Embryonic facial prominence (tissue), 1 donor: ENCODE measurements around the gene PTPRK.

Source experiments
- DNase-seq: peaks from one replicate; pipeline ENCODE4 v3.0.0-alpha.2; 2016; ENCODE audit errors: extremely low spot score

The PTPRK gene

DNA sequence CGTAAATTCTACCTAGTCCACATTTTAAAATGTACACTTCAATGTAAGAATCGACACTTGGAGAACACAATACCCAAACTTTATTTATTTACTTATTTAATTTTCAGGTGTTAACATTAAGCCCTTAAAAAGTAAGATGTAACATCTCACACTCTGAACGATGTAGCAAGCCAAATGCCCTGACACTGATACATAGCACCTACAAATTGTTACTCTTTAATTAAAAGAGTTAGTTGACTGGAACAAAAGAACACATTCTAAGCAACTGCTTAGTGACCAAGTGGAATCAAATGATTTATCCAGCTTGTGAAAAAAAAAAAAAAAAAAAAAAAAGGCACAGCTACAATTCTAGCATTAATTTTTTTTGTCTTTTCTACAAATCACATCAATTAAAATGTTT is 327.4 kb downstream of the PTPRK start:
- no peak for DNase-seq

DNA sequence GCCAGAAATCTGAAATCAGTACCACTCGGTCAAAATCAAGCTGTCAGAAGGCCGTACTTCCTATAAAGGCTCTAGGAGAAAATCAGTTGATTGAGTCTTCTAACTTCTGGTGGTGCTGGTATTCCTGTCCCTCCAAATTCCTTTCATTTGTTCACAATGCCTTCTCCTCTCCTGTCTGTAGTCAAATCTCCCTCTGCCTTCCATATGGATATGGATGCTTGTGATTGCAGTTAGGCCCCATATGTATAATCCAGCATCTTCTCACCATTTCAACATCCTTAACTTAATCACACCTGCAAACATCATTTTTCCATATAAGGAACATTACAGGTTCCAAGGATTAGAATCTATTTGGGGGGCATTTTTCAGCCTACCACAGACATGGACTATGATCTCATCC is 331.7 kb downstream of the PTPRK start:
- no peak for DNase-seq

DNA sequence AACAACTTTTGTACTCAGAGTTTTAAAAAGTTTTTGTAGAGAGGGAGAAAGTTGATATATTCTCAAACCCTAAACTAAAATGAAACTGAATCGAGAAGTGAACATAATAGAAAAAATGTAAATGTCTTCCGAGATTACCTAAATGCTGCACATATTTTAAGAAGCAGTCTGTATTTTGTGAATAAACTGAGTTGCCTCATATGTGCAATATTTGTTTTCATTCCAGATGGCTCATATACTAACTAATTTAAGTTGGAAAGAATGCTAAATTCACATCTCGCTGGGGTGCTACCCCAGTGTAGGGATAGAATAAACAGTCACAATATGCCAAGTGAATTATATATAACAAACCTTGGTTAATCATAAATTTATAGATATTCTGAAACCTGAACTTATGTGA is 333.7 kb downstream of the PTPRK start:
- no peak for DNase-seq

DNA sequence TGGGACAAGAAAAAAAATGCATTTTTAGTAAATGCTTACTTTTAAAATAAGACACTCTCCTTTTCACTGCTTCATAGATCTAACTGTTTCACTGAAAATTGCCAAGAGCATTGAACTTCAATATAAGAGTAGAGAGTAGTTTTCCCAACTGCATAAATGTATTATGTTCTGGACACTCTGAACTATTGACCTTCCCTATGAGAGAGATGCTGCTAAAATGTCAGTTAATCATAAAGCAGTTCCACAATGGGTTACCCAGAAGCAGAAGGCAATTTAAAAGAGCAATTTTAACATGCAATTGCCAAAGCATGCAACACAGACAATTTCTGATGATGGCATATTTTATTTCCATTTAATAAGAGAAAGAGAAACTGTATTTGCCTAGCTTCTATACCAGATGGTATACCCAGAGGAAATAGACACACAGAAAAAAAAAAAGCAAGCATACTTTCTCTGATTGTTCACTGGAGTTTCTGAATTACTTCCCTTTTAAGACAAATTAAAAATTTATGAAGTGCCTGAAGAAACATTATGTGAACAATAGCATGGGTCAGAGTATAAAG is 340.4 kb downstream of the PTPRK start:
- DNase-seq: no peak

DNA sequence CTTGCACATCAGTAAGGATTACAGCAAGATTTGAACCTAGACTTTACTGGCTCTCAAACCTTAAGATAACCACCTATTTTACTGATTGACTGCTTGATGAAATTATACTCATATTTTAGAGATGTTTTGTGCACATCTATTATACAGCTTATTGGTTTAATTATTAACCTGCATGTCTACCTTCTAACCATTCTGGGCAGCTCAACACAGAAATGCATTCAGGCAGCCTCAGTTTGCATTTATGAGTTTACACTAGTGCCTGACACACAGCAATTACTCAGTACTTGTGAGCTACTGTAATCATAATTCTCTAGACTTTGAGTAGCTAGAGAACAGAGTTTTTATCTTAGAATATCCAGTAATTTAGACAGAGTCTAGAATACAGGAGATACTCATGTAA is 345.7 kb downstream of the PTPRK start:
- no peak for DNase-seq

DNA sequence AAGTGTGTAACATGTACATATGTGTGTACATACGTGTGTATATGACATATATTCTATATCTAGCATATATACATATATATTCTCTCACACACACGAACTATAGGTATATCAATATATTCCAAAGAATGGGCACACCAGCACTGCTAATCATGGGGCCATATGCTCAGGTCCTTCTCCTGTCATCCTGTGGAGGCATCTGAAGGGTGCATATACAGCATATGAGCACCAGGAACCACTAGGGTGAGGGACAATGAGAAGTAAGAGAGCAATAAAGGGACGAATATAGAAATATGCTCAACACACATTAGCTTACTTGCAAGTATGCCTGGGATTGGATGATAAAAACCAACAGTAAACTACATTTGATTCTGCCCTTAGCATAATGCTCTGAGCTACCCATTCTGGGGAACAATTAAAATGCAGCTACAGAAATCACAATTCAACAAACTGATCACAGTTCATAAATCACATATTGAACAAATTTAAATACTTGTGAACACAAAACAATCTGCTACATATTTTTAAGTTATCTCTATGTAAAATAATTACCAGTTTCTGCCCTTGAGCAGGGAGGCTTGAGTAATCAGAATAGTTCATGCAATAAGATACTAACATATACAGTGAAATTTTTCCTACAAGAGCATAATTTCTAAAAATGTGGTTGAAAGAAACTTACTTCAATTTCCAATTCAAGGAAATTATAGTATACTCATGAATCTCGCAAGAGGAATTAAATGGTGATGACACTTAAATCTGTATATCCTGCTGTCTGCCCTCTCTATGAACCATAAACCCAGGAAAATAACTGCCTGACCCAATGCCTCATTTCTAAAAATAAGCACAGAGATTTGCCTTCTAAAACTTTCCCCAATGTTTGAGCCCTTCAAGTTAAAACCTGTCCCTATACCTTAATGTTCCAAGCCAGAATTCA is 347.4 kb downstream of the PTPRK start:
- DNase-seq: no peak

DNA sequence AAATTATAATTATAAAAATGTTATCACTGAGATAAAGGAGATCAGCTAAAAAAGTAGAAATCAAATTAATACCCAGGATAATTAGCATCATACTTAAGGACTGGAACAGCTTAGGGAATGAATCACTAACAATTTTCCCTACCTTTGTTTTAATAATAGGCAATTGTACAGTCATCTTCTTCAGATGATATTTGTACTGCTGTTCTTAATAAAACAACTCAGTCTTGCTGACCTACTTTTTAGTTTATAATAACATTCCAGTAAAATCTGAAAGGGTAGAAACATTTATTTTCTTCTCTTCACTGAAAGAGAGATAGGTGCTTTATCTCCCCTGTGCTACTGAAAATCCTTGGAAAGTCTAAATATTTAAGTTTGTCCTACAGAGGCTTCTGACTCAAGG is 348.3 kb downstream of the PTPRK start:
- no peak for DNase-seq

DNA sequence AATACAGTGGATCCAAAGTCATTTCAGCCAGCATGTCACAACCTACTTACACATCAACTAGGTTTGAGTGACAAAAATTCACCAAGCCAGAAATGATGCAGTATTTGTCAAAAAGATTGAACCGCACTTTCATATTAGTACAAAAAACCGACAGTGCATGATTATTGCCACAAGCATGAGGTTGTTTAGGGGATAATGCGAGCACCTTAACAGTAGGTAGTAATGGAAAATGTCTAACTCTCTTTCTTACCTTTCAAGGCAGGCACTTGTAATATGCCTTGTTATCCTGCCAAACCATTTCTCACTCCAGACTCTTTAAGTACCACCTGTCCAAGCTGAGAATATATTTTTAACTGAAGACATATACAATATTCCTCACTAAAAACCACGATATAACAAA is 349.2 kb downstream of the PTPRK start:
- DNase-seq: no peak

DNA sequence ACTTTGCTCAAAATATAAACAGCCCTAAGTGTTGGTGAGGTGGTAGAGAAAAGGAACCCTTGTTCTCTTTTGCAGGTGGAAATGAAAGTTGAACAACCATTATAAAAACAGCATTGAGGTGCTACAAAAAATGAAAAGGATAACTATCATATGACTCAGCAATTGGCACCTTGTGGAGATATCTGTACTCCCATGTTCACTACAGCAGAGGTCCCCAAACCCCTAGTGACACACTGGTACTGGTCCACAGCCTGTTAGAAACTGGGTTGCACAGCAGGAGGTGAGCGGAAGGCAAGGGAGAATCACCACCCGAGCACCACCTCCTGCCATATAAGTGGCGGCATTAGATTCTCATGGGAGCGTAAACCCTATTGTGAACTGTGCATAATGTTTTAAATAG is 352.2 kb downstream of the PTPRK start:
- no peak for DNase-seq

DNA sequence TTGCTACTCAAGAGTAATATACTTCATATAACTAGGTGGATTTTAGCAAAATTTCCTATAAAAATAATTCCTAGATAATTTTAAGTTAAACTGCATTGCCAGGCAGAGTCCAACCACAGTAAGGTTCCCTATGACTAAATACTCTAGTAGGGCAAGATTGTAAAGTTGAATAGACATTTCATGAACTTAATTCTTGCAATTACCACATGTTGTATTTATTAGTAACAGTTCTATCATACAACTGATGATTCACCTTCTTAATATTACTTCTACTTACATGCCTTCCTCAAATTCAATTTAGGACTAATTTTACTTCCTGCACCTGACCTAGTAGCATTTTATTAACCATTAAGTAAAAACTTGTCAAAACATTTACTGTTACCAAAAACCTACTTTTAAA is 352.8 kb downstream of the PTPRK start:
- no peak for DNase-seq

DNA sequence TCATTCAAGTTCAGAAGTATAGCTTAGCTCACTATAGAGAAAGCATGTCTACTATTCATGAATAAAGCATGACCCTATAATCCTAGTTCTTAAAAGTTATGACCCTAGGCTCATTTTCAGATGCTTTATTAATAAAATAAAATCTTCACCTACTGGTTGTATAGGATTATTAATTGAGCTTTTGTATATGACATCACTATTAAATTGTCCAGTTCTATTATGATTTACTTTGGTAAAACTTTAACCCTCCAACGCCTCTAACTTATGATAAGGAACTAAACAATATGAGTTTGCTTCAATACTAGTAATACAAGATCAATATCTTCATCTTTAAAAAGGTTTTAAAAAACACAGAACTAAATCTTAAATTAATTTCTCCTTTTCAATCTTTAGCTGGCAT is 356.1 kb downstream of the PTPRK start:
- DNase-seq: no peak

DNA sequence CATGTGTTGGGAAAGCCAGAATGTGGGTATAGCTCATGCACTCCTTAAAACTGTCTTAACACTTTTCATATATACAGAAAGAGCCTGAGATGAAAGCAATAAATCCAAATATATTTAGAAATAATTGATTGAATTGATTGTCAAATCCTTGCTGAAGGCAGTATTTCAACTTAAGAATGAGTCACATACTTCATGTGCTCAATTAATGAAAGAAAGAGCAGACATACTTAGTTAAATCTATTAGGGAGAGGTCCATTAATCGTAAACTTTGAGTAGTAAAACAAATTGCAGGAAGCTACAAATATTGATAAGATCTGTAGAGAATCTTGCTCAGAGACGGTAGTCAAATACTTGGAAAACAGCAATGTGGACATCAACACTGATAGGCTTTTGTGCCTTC is 358.0 kb downstream of the PTPRK start:
- DNase-seq: no peak

DNA sequence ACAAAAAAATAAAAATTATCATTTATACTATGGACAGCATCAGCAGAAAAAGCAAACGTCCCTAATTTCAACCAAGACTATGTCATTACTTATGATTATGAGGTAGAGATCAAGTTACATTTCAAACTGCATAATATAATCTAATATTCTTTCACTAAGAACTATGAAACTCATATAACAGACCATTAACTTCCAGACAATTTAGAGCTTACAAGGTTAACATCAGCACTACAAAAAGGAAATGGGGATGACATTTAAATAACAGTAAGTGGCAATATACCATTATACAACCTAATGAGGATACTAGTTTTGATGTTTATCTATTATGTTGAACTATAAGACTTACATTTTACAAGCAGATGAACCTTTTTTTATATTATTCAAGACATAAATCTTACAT is 358.6 kb downstream of the PTPRK start:
- DNase-seq: no peak

DNA sequence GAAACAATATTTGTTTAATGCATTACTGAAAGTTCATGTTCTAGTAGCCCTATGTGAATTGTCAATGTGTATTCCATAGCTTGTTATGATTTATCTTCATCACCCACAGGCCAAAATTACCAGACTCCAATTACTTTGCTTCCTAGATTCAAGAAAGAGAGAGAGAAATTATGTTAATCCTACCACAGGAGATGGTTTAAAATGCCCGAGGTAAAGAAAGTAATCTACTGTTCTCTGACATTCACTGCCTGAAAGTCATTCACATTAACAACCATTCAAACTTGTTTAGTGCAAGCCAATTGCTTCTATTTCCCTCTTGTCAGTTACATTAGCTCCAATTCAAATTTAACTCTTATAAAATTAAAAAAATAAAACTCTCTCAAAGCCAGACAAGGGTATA is 359.1 kb downstream of the PTPRK start:
- no peak for DNase-seq

DNA sequence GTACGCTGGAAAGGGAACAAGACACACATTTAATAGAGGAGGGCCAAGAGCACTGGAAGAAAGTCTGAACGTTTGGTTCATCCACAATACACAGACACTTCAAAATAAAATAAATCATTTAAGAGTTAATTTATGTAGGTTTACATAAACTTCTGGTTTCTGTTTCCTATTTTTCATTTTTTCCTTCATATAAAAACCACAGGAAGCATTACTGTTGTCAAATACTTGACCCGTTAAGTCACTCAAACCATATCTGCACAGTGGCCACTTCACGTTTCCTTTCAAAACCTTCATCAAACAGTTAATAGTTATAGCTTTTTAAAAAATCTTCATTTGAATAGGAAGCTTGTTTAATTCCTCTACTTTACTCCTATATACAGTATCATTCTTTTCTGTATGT is 361.9 kb downstream of the PTPRK start:
- DNase-seq: no peak

DNA sequence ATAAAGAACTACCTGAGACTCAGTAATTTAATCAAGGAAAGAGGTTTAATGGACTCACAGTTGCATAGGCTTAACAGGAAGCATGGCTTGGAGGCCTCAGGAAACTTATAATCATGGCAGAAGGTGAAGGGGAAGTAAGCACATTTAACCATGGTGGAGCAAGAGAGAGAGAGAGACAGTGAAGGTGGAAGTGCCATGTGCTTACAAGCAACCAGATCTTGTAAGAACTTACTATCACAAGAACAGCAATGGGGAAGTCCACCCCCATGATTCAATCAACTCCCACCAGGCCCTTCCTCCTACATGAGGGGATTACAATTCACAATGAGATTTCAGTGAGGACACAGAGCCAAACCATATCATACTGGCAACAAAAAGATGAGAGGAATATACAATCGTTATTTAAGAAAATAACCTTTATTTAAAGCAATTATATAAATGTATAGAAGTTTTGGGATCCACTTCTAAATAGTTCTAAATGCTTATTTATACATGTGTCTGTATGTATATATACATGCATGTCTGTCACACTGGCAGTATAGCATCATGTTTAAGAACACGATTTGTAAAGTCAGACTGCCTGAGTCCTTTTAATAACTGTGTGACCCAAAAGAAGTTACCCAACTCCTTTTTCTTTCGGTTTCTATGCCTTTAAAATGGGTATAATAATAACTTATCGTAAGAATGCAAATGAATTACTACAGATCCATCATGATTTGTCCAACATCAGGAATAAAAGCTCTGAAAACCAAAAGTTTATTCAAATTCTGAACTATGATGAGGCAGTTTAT is 363.9 kb downstream of the PTPRK start:
- DNase-seq: no peak

DNA sequence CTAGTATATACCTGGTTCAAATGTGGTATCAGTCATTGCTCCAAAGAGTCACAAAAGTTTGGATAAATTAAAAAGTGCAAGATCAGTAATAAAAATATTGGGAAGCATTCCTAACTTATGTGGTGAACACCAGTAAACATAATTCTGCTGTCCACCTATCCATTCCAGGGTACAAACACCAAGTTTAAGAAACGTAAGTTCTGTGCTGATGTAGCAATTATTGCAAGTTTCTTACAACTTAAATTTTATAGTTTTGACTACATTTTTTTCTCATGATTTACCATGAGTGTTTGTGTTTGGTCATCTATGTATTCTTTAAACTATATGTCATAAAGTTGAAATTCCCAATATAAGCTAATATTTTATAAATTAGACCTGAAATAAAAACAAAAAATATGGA is 364.6 kb downstream of the PTPRK start:
- DNase-seq: no peak

DNA sequence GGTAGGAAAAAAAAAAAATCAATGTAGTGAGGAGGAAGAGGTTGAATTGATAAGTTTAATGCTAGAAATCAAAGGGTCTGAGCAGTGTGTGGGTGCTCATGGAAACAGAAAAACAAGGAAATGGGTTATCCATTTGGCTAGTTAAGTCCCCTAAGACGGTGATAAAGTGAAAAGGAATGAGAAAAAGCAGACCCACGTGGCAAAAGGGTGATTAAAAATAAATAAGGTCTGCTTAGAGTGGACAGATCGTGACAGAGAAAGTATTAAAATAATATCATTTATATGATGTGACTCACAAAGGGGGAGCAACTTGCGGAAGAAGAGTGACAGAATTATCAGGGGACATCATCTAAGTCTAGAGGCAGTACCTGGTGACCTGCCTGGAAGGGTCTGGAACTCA is 367.8 kb downstream of the PTPRK start:
- DNase-seq: no peak

DNA sequence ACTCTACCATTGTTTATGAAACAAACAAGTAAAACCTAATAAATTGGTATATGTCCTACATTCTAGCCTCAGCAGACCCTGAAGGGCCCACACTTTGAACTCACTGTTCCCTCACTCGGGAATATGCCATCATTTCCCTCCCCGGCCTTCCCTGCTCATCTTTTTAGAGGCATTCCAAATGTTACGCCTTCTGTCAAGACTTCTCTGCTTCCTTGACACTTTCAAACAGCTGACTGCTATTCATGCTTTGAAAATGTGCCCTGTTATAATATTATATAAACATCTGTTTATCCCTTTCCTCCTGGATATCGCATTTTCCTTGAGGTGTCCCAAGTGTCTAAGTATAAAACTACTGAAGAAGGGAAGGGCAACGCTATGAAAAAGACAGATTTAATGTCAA is 370.0 kb downstream of the PTPRK start:
- no peak for DNase-seq

DNA sequence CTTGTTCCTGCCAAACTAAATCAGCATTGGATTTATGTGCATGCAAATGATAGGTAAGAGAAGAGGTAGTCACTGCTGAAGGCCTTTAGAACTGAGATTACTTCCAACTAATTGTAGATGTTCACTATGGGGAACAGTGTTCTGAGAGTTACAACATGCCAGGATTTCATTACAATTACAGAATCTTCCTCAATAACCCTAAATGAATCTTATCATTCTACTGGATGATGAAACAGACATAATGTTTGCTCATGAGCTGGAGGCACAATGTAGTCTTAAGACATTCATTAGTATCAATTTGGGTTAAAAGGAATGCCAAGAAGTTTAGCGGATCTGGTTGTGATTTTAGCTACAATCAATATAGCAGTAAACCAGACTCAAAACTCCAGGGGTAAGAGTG is 370.6 kb downstream of the PTPRK start:
- DNase-seq: no peak

DNA sequence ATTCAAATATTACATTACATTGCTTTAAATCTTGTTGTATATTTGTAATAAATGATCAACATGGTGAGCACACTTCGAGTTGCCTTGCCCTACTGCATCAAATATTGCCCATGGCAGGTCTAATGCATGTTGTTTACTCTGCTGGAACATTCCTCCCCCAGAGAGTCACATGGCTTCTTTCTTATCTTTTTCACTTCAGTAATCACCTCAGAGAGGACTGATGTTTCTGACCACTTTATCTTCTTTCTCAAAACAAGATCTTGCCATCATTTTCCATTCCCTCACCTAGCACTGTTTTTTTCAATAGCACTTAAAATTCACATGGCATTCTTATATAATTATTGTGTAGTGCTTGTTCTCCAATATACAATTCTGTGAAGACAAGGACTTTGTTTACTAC is 376.1 kb downstream of the PTPRK start:
- DNase-seq: no peak

DNA sequence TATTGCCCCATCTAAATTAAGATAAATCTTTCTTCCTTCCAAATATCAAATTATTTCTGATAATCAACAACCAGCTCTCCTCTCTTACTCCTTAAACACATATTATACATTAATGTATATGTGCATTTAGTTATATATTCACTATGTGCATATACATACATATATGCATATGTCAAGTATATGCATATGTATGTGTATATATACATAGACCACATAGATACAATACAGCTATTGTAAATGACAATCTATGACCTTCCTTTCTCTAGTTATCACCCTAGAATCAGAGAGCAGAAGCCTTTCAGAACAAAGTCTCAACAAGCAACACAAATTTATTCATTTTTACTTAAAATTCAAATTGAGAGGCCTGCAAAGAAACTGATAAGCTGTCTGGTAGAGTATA is 378.5 kb downstream of the PTPRK start:
- no peak for DNase-seq

DNA sequence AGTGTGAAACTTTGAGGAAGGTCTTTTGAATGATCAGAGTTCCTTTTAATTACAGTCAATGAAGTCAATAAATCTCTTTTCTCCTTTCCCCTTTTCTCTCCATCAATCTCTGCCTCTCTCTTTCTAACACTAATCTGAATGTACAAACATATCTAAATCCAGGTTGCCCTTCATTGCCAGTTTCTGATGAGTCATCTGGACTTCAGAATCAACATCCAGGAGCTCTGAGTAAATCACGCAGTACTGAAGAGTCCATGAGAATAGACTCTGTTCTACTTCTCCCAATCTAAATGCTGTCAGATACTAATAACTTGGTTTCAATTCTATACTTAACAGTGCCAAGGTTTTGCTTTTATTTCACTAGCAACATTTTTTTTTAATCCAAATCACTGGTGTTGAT is 380.9 kb downstream of the PTPRK start:
- DNase-seq: no peak
